Small intestine (tissue), 7 donors: ENCODE measurements around the gene ANKRD2. TPM values are rescaled to one million over a fixed set of nuclear protein-coding genes. Genes with fewer than 3 reads are reported as not detected.
"Not testable (repeated sequence)": the region's sequence is repeated elsewhere in the genome, so short reads cannot be mapped to it uniquely, and the experiment has no call there.

Source experiments
- DNase-seq, 2 donors: peaks; one replicate each; pipeline versions ENCODE4 v3.0.0 to v3.0.0-alpha.2; 2013
- FAIRE-seq: peaks from 2 replicates; lab custom pipeline; 2012; peaks lifted over from hg19 to GRCh38; lab: Jason Lieb, UNC
- H3K27ac ChIP-seq, 3 donors: one replicate each; pipeline ENCODE4 v1.5.1; 2013; ENCODE audit warnings: low read length in 2 of 3, mild to moderate bottlenecking in 2 of 3, control low read depth in 1 of 3, inconsistent platforms in 1 of 3, low read depth in 1 of 3, moderate library complexity in 1 of 3
- H3K27me3 ChIP-seq, 3 donors: one replicate each; pipeline ENCODE4 v1.6.1; 2013; ENCODE audit warnings: low read length in 3 of 3, inconsistent platforms in 1 of 3; ENCODE audit not compliant: control insufficient read depth in 3 of 3, insufficient read depth in 3 of 3
- H3K36me3 ChIP-seq, 3 donors: one replicate each; pipeline ENCODE4 v1.6.1; 2013; ENCODE audit warnings: low read length in 3 of 3, inconsistent platforms in 1 of 3, low read depth in 1 of 3, mild to moderate bottlenecking in 1 of 3, moderate library complexity in 1 of 3; ENCODE audit not compliant: control insufficient read depth in 3 of 3, insufficient read depth in 2 of 3
- H3K4me1 ChIP-seq, 3 donors: one replicate each; pipeline ENCODE4 v1.6.1; 2013; ENCODE audit warnings: low read length in 2 of 3, inconsistent platforms in 1 of 3, low read depth in 1 of 3, mild to moderate bottlenecking in 1 of 3, moderate library complexity in 1 of 3; ENCODE audit not compliant: control insufficient read depth in 3 of 3, insufficient read depth in 2 of 3
- H3K4me3 ChIP-seq, 3 donors: one replicate each; pipeline ENCODE4 v1.5.1; 2013; ENCODE audit warnings: low read length in 3 of 3, control low read depth in 1 of 3, inconsistent platforms in 1 of 3, low read depth in 1 of 3, mild to moderate bottlenecking in 1 of 3, moderate library complexity in 1 of 3
- H3K9me3 ChIP-seq, 2 donors: one replicate each; pipeline ENCODE4 v1.6.1; 2013; ENCODE audit warnings: low read depth in 1 of 2, low read length in 1 of 2; ENCODE audit not compliant: control insufficient read depth in 2 of 2, insufficient read depth in 1 of 2
- WGBS, 3 donors: extraction: QIAGEN DNeasy Blood & Tissue Kit; methylation state at CpG; one replicate each; pipeline ENCODE4 v1.1.7; 2013; 5-methylcytosine and 5-hydroxymethylcytosine counted together
- polyA plus RNA-seq, 4 donors: library from polyadenylated mRNA; stranded (reverse) in 3 of 4; unstranded in 1 of 4; fragments of 200-250 nt in 3 of 4; fragments of 120-200 nt in 1 of 4; gene quantifications; one replicate each; pipeline versions ENCODE4 v1.2.1 to v1.2.3, GENCODE V29; 2013
- donor health status: healthy with polysubstance abuse.
- donor health status: control.
- donor health status: control.
- donor health status: Bipolar disorder and iron deficiency.
- donor health status: healthy.

ANKRD2 gene
- polyA plus RNA-seq, 4 donors = 0.04 to 8.6 (median 2.0) TPM

GRCh38 chr10:97549587-97550322 lies 22.8 kb upstream of the ANKRD2 start:
- FAIRE-seq (no peak), DNase-seq (peak in 1 of 2 donors; percentile 11)
- Histone ChIP-seq H3K9me3 (peaks cover 0 to 1% of the 10 kb centered on the region in 2 donors), H3K36me3 (no peaks in the 10 kb centered on the region), H3K27ac (no peak overlapping the region), H3K27me3 (no peaks in the 10 kb centered on the region), H3K4me1 (no peaks in the 10 kb centered on the region), H3K4me3 (no peak overlapping the region)
- WGBS, 3 donors = 68 to 70% (median 69%) methylated on average over 13 of the region's 13 CpGs

- H3K27me3 ChIP-seq = no peaks in the 10 kb centered on the region
- H3K4me3 ChIP-seq = no peak overlapping the region
- no peaks in the 10 kb centered on the region for H3K36me3 ChIP-seq
- DNase-seq = no peak
- WGBS, 3 donors = 85 to 89% (median 88%) methylated on average over 10 of the region's 10 CpGs
- no peaks in the 10 kb centered on the region for H3K4me1 ChIP-seq
- H3K27ac ChIP-seq = no peak overlapping the region
- no peak for FAIRE-seq
- peaks cover 0 to 6% of the 10 kb centered on the region in 2 donors for H3K9me3 ChIP-seq
These were observed 22.0 kb upstream of the ANKRD2 start for GRCh38 chr10:97550336-97551149.

GRCh38 chr10:97551271-97551670 lies 21.3 kb upstream of the ANKRD2 start:
- Histone ChIP-seq H3K27me3 (no peaks in the 10 kb centered on the region), H3K27ac (no peak overlapping the region), H3K9me3 (peaks cover 0 to 6% of the 10 kb centered on the region in 2 donors), H3K4me3 (no peak overlapping the region), H3K4me1 (no peaks in the 10 kb centered on the region), H3K36me3 (no peaks in the 10 kb centered on the region)
- FAIRE-seq (no peak), DNase-seq (no peak)
- WGBS, 3 donors = 85 to 95% (median 87%) methylated on average over 6 of the region's 6 CpGs

DNA sequence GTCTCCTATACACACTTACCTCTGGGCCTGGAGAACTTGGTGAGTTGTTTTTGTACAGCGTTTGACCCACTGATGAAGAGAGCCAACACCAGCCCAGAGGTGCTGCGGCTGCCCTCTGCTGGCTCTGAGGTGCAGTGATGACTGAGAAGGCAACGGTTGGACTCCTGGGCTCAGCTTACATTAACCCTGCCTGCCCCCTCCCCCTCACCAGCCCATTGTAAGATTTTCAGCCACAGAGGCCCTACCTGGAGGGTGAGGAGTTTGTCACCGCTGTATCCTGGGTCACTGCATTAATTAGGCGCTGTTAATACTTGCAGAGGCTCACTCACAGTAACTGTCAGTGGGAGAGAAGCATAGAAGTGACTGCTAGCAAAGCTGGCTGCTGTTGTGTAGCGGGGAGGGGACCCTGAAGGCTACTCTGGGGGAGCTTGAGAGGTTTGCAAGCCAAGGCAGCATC lies 19.0 kb upstream of the ANKRD2 start:
- 16 to 25% (median 18%) methylated on average over 6 of the region's 6 CpGs for WGBS, 3 donors
- no peaks in the 10 kb centered on the region for H3K27me3 ChIP-seq
- no peaks in the 10 kb centered on the region for H3K36me3 ChIP-seq
- FAIRE-seq (no peak), DNase-seq (peak; percentile 58 to 59)
- H3K4me1 ChIP-seq = no peaks in the 10 kb centered on the region
- H3K9me3 ChIP-seq = peaks cover 0 to 6% of the 10 kb centered on the region in 2 donors
- no peak overlapping the region for H3K27ac ChIP-seq
- no peak overlapping the region for H3K4me3 ChIP-seq

DNA sequence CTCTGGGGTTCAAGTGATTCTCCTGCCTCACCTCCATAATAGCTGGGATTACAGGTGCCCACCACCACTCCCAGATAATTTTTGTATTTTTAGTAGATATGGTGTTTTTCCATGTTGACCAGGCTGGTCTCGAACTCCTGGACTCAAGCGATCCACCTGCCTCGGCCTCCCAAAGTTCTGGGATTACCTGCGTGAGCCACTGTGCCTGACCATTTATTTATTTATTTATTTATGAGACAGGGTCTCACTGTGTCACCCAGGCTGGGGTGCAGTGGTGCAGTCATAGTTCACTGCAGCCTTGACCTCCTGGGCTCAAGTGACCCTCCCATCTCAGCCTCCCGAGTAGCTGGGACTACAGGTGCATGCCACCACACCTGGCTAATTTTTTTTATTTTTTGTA lies 18.2 kb upstream of the ANKRD2 start:
- H3K4me3 ChIP-seq, H3K9me3 ChIP-seq, H3K27ac ChIP-seq, DNase-seq, H3K36me3 ChIP-seq, H3K4me1 ChIP-seq, H3K27me3 ChIP-seq, FAIRE-seq: not testable (repeated sequence)
- 93 to 94% (median 93%) methylated on average over 5 of the region's 5 CpGs for WGBS, 3 donors

DNA sequence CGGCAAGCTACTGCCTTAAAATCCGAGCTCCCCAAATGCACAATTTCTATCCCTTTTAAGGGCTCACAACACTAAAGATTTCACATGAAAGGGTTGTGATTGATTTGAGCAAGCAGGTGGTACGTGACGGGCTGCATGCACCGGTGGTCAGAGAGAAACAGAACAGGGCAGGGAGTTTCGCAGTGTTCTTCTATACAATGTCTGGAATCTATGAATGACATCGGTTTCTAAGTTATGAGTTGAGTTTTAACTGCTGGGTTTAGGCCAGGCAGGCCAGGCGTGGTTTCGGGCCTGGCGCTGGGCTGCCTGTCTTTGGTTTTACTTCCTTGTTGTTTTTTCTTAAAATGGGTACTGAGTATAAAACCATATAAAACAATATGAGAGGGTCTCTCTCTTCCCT lies 17.0 kb upstream of the ANKRD2 start:
- H3K4me1 ChIP-seq, H3K9me3 ChIP-seq, H3K27me3 ChIP-seq, H3K27ac ChIP-seq, DNase-seq, H3K36me3 ChIP-seq, FAIRE-seq, H3K4me3 ChIP-seq: not testable (repeated sequence)
- 89 to 99% (median 93%) methylated on average over 7 to 10 of the region's 10 CpGs for WGBS, 3 donors

DNA sequence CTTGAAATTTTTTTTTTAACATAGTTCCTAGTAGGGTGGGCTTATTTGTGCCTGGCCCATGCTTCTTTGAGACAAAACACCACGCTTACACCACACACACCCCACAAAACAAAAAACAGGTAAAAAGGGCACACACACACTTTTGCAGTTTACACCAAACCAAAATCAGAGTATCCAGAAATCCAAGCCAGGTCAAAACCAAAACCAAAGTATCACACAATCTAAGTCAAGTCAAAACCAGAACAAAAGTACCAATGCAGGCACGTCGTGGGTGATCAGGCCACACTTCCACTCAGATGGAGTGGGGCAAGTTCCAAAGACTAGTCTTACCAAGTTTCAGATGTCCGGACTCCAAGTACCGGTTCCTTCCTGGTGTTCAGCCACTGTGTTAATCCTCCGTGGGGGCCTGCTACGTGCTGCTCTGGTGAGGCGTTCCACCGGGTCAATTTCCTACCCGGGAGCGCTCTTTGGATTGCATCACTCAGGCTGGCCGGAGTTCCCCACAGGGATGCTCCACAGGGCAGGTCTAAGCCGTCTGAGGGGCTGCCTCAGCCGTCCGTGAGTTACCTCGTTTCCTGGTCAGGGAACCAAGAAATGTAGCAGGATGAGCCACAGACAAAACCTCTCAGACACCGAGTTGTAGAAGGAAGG lies 11.7 kb upstream of the ANKRD2 start:
- 81 to 93% (median 91%) methylated on average over 17 of the region's 17 CpGs for WGBS, 3 donors
- H3K4me1 ChIP-seq, H3K36me3 ChIP-seq, DNase-seq, FAIRE-seq, H3K4me3 ChIP-seq, H3K9me3 ChIP-seq, H3K27ac ChIP-seq, H3K27me3 ChIP-seq: not testable (repeated sequence)

DNA sequence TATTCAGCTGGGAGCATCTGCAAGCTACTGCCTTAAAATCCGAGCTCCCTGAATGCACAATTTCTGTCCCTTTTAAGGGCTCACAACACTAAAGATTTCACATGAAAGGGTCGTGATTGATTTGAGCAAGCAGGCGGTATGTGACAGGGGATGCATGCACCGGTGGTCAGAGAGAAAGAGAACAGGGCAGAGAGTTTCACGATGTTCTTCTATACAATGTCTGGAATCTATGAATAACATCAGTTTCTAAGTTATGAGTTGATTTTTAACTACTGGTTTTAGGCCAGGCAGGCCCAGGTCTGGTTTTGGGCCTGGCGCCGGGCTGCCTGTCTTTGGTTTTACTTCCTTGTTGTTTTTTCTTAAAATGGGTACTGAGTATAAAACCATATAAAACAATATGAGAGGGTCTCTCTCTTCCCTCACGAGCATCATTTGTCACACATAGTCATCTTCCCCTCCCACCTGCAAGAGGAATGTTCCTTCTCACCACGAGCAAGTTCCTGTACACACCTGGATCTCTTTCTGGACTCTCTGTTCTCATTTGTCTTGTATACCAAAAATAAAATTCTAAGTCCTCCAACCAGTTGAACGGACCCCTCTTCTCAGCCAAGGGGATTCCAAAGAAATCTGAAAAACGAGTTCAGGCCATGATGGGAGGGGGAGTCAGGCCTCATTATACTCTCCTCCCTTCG lies 11.0 kb upstream of the ANKRD2 start:
- H3K27ac ChIP-seq, FAIRE-seq: not testable (repeated sequence)
- WGBS, 3 donors = 87 to 93% (median 87%) methylated on average over 12 of the region's 12 CpGs

More for the DNA sequence above, 11.0 kb upstream of the ANKRD2 start:
- not testable (repeated sequence) for H3K4me3 ChIP-seq, H3K9me3 ChIP-seq, H3K36me3 ChIP-seq, H3K4me1 ChIP-seq, DNase-seq, H3K27me3 ChIP-seq
